Measurements from ENCODE around the gene CDH13.

The CDH13 gene

GRCh38 chr16:83196796-83197195 lies 570.0 kb downstream of the CDH13 start:
- no peak overlapping the region for H2BK5ac ChIP-seq (ENCODE audit: low read depth, low read length, poor library complexity, severe bottlenecking)
- H2BK15ac ChIP-seq (ENCODE audit: low read depth, poor library complexity, severe bottlenecking): no peak overlapping the region
- H4K91ac ChIP-seq (ENCODE audit: low read length): no peak overlapping the region
- no peak overlapping the region for H3K4me2 ChIP-seq (ENCODE audit: low read length, poor library complexity, severe bottlenecking)
- no peak overlapping the region for H2AK5ac ChIP-seq (ENCODE audit: low read length, severe bottlenecking)
- H3K9ac ChIP-seq (ENCODE audit: low read length): no peak overlapping the region
- H3K23ac ChIP-seq (ENCODE audit: low read length in 2 of 2): no peak overlapping the region
- no peak overlapping the region for H4K8ac ChIP-seq (ENCODE audit: low read length)
- H3K27ac ChIP-seq (ENCODE audit: low read length, poor library complexity, severe bottlenecking): no peak overlapping the region
- no peak for DNase-seq
- no peaks in the 10 kb centered on the region for H3K27me3 ChIP-seq (ENCODE audit: control insufficient read depth in 1 of 2, insufficient read depth in 1 of 2, low read length in 2 of 2)
- no peak overlapping the region for H2BK120ac ChIP-seq (ENCODE audit: low read depth, low read length)
- H2BK12ac ChIP-seq (ENCODE audit: low read length in 2 of 2): no peak overlapping the region
- no peak overlapping the region for H3K4me3 ChIP-seq (ENCODE audit: insufficient read depth in 1 of 2, low read depth in 1 of 2, low read length in 2 of 2)
- no peak overlapping the region for H3K4ac ChIP-seq (ENCODE audit: low read depth in 1 of 2, low read length in 2 of 2)
- H3K18ac ChIP-seq (ENCODE audit: low read depth in 1 of 2, low read length in 2 of 2): no peak overlapping the region
- no peak overlapping the region for H2AFZ ChIP-seq (ENCODE audit: low read depth, low read length)
- no peaks in the 10 kb centered on the region for H3K36me3 ChIP-seq (ENCODE audit: control insufficient read depth in 1 of 2, insufficient read depth in 2 of 2, low read depth in 1 of 2, low read length in 2 of 2)
- WGBS: 97% methylated on average over 3 of the region's 3 CpGs
- no peak overlapping the region for H3K14ac ChIP-seq (ENCODE audit: low read length in 2 of 2)
- H3K4me1 ChIP-seq (ENCODE audit: control insufficient read depth, insufficient read depth, low read depth, low read length): no peaks in the 10 kb centered on the region
- peaks cover 2% of the 10 kb centered on the region for H3K79me1 ChIP-seq (replicated peaks; ENCODE audit: low read length, poor library complexity, severe bottlenecking)
- no peaks in the 10 kb centered on the region for H3K9me3 ChIP-seq (ENCODE audit: control insufficient read depth, low read length)

GRCh38 chr16:83197450-83197849 lies 570.7 kb downstream of the CDH13 start:
- no peak overlapping the region for H3K4me2 ChIP-seq (ENCODE audit: low read length, poor library complexity, severe bottlenecking)
- H3K4me3 ChIP-seq (ENCODE audit: insufficient read depth in 1 of 2, low read depth in 1 of 2, low read length in 2 of 2): no peak overlapping the region
- H3K27me3 ChIP-seq (ENCODE audit: control insufficient read depth in 1 of 2, insufficient read depth in 1 of 2, low read length in 2 of 2): no peaks in the 10 kb centered on the region
- peaks cover 2% of the 10 kb centered on the region for H3K79me1 ChIP-seq (replicated peaks; ENCODE audit: low read length, poor library complexity, severe bottlenecking)
- no peak overlapping the region for H2BK12ac ChIP-seq (ENCODE audit: low read length in 2 of 2)
- H3K14ac ChIP-seq (ENCODE audit: low read length in 2 of 2): no peak overlapping the region
- H4K91ac ChIP-seq (ENCODE audit: low read length): no peak overlapping the region
- no peak overlapping the region for H3K27ac ChIP-seq (ENCODE audit: low read length, poor library complexity, severe bottlenecking)
- H2BK15ac ChIP-seq (ENCODE audit: low read depth, poor library complexity, severe bottlenecking): no peak overlapping the region
- no peak overlapping the region for H3K18ac ChIP-seq (ENCODE audit: low read depth in 1 of 2, low read length in 2 of 2)
- H3K4ac ChIP-seq (ENCODE audit: low read depth in 1 of 2, low read length in 2 of 2): no peak overlapping the region
- H2AFZ ChIP-seq (ENCODE audit: low read depth, low read length): no peak overlapping the region
- no peak overlapping the region for H3K23ac ChIP-seq (ENCODE audit: low read length in 2 of 2)
- H4K8ac ChIP-seq (ENCODE audit: low read length): no peak overlapping the region
- no peak for DNase-seq
- H2AK5ac ChIP-seq (ENCODE audit: low read length, severe bottlenecking): no peak overlapping the region
- WGBS: 93% methylated on average over 2 of the region's 5 CpGs
- H2BK120ac ChIP-seq (ENCODE audit: low read depth, low read length): no peak overlapping the region
- H3K36me3 ChIP-seq (ENCODE audit: control insufficient read depth in 1 of 2, insufficient read depth in 2 of 2, low read depth in 1 of 2, low read length in 2 of 2): no peaks in the 10 kb centered on the region
- H3K9ac ChIP-seq (ENCODE audit: low read length): no peak overlapping the region
- H2BK5ac ChIP-seq (ENCODE audit: low read depth, low read length, poor library complexity, severe bottlenecking): no peak overlapping the region
- no peaks in the 10 kb centered on the region for H3K9me3 ChIP-seq (ENCODE audit: control insufficient read depth, low read length)
- no peaks in the 10 kb centered on the region for H3K4me1 ChIP-seq (ENCODE audit: control insufficient read depth, insufficient read depth, low read depth, low read length)

GRCh38 chr16:83198977-83199376 lies 572.2 kb downstream of the CDH13 start:
- Histone ChIP-seq H2AK5ac (ENCODE audit: low read length, severe bottlenecking) (no peak overlapping the region), H3K36me3 (ENCODE audit: control insufficient read depth in 1 of 2, insufficient read depth in 2 of 2, low read depth in 1 of 2, low read length in 2 of 2) (no peaks in the 10 kb centered on the region), H3K4me2 (ENCODE audit: low read length, poor library complexity, severe bottlenecking) (no peak overlapping the region), H2BK12ac (ENCODE audit: low read length in 2 of 2) (no peak overlapping the region), H3K9ac (ENCODE audit: low read length) (no peak overlapping the region), H3K4me3 (ENCODE audit: insufficient read depth in 1 of 2, low read depth in 1 of 2, low read length in 2 of 2) (no peak overlapping the region), H4K91ac (ENCODE audit: low read length) (no peak overlapping the region), H4K8ac (ENCODE audit: low read length) (no peak overlapping the region), H3K14ac (ENCODE audit: low read length in 2 of 2) (no peak overlapping the region), H3K23ac (ENCODE audit: low read length in 2 of 2) (no peak overlapping the region), H2BK120ac (ENCODE audit: low read depth, low read length) (no peak overlapping the region), H3K18ac (ENCODE audit: low read depth in 1 of 2, low read length in 2 of 2) (no peak overlapping the region), H2BK15ac (ENCODE audit: low read depth, poor library complexity, severe bottlenecking) (no peak overlapping the region), H3K9me3 (ENCODE audit: control insufficient read depth, low read length) (no peaks in the 10 kb centered on the region), H3K27ac (ENCODE audit: low read length, poor library complexity, severe bottlenecking) (no peak overlapping the region), H2BK5ac (ENCODE audit: low read depth, low read length, poor library complexity, severe bottlenecking) (no peak overlapping the region), H2AFZ (ENCODE audit: low read depth, low read length) (no peak overlapping the region), H3K79me1 (replicated peaks; ENCODE audit: low read length, poor library complexity, severe bottlenecking) (no peaks in the 10 kb centered on the region), H3K4me1 (ENCODE audit: control insufficient read depth, insufficient read depth, low read depth, low read length) (no peaks in the 10 kb centered on the region), H3K27me3 (ENCODE audit: control insufficient read depth in 1 of 2, insufficient read depth in 1 of 2, low read length in 2 of 2) (no peaks in the 10 kb centered on the region), H3K4ac (ENCODE audit: low read depth in 1 of 2, low read length in 2 of 2) (no peak overlapping the region)
- DNase-seq: no peak
- WGBS: 87% methylated on average over 4 of the region's 4 CpGs

- no peak overlapping the region for H3K4ac ChIP-seq (ENCODE audit: low read depth in 1 of 2, low read length in 2 of 2)
- no peaks in the 10 kb centered on the region for H3K9me3 ChIP-seq (ENCODE audit: control insufficient read depth, low read length)
- no peak overlapping the region for H3K27ac ChIP-seq (ENCODE audit: low read length, poor library complexity, severe bottlenecking)
- H3K23ac ChIP-seq (ENCODE audit: low read length in 2 of 2): peak overlapping the region in 1 of 2 experiments; percentile 17
- no peaks in the 10 kb centered on the region for H3K27me3 ChIP-seq (ENCODE audit: control insufficient read depth in 1 of 2, insufficient read depth in 1 of 2, low read length in 2 of 2)
- no peak for DNase-seq
- no peak overlapping the region for H3K18ac ChIP-seq (ENCODE audit: low read depth in 1 of 2, low read length in 2 of 2)
- H2AK5ac ChIP-seq (ENCODE audit: low read length, severe bottlenecking): no peak overlapping the region
- H2BK5ac ChIP-seq (ENCODE audit: low read depth, low read length, poor library complexity, severe bottlenecking): no peak overlapping the region
- H2BK12ac ChIP-seq (ENCODE audit: low read length in 2 of 2): no peak overlapping the region
- H3K79me1 ChIP-seq (replicated peaks; ENCODE audit: low read length, poor library complexity, severe bottlenecking): no peaks in the 10 kb centered on the region
- no peak overlapping the region for H3K4me2 ChIP-seq (ENCODE audit: low read length, poor library complexity, severe bottlenecking)
- H3K4me3 ChIP-seq (ENCODE audit: insufficient read depth in 1 of 2, low read depth in 1 of 2, low read length in 2 of 2): no peak overlapping the region
- H4K8ac ChIP-seq (ENCODE audit: low read length): no peak overlapping the region
- WGBS: 74% methylated on average over 13 of the region's 13 CpGs
- H3K4me1 ChIP-seq (ENCODE audit: control insufficient read depth, insufficient read depth, low read depth, low read length): no peaks in the 10 kb centered on the region
- peak overlapping the region in 1 of 2 experiments; percentile 39 for H3K14ac ChIP-seq (ENCODE audit: low read length in 2 of 2)
- H2BK15ac ChIP-seq (ENCODE audit: low read depth, poor library complexity, severe bottlenecking): no peak overlapping the region
- H2BK120ac ChIP-seq (ENCODE audit: low read depth, low read length): no peak overlapping the region
- H4K91ac ChIP-seq (ENCODE audit: low read length): no peak overlapping the region
- no peak overlapping the region for H3K9ac ChIP-seq (ENCODE audit: low read length)
- H2AFZ ChIP-seq (ENCODE audit: low read depth, low read length): no peak overlapping the region
- H3K36me3 ChIP-seq (ENCODE audit: control insufficient read depth in 1 of 2, insufficient read depth in 2 of 2, low read depth in 1 of 2, low read length in 2 of 2): no peaks in the 10 kb centered on the region
Measured at GRCh38 chr16:83200005-83200779, 573.4 kb downstream of the CDH13 start.
